Cardiac muscle cell (in vitro differentiated cells and primary cell): Measurements from ENCODE around the gene PIP5K1C. TPM values are rescaled to one million over a fixed set of nuclear protein-coding genes. Genes with fewer than 3 reads are reported as not detected.

Source experiments
- DNase-seq, 2 donors: peaks; one replicate each; pipeline versions ENCODE4 v3.0.0 to v3.0.0-alpha.2; 2010 to 2017; ENCODE audit warnings: low read depth in 1 of 2, low spot score in 1 of 2
- H3K27ac ChIP-seq: fragments of 200-600 bp; sonication (generic); 2 replicates; pipeline ENCODE4 v1.5.1; 2016
- H3K27me3 ChIP-seq: fragments of 200-600 bp; sonication (generic); 2 replicates; pipeline ENCODE4 v1.6.0; 2016; ENCODE audit warnings: control low read depth
- H3K36me3 ChIP-seq: fragments of 200-600 bp; sonication (generic); 2 replicates; pipeline ENCODE4 v1.5.1; 2016; ENCODE audit warnings: control low read depth
- H3K4me1 ChIP-seq: fragments of 200-600 bp; sonication (generic); 2 replicates; pipeline ENCODE4 v1.8.1; 2017; ENCODE audit warnings: low read depth, mild to moderate bottlenecking, mixed run types
- H3K4me3 ChIP-seq: fragments of 200-600 bp; sonication (generic); 2 replicates; pipeline ENCODE4 v1.5.1; 2016; ENCODE audit warnings: mild to moderate bottlenecking
- H3K9me3 ChIP-seq: fragments of 200-600 bp; sonication (generic); 2 replicates; pipeline ENCODE4 v1.5.1; 2017; ENCODE audit warnings: low read depth, mild to moderate bottlenecking, control low read depth
- polyA plus RNA-seq: library from polyadenylated mRNA; unstranded; fragments of >200 nt; fragmentation: Nextera tagmentation; extraction: Ambion mirVana; gene quantifications from 2 replicates; pipeline ENCODE4 v1.2.1, GENCODE V29; 2016
- total RNA-seq: library from RNA; depleted of rRNA; stranded (reverse); fragments of >200 nt; gene quantifications from 2 replicates; pipeline ENCODE4 v1.2.3, GENCODE V29; 2016
- TF ChIP-seq, protein P1 (sequence below): IDR thresholded peaks from 2 replicates; pipeline ENCODE4 v1.5.1; 2012; ENCODE audit warnings: low read depth, mild to moderate bottlenecking, low read length

Gene PIP5K1C
- total and polyA plus RNA-seq, 2 experiments from 2014 or later = 21.0 to 28.4 TPM

DNA sequence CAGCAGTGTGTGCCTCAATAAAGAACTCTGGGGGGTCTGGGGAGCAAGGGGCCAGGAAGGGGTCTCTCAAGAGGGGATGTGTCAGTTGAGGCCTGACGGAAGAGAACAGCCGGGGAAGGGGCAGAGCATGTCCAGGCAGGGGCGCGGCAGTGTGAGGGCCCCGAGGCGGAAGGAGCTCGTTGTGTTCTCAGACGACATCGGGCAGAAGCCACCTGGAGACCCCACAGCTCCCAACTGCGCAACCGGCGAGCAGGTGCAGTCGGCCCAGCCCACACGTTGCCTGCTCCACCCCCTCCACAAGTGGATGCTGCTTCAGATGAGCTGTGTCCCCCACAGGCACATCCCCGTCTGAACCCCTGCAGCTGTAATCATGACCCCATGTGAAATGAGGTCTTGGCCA lies 78.6 kb downstream of the PIP5K1C start:
- Histone ChIP-seq H3K4me1 (peaks cover 7% of the 10 kb centered on the region), H3K4me3 (no peak overlapping the region), H3K27me3 (no peaks in the 10 kb centered on the region), H3K36me3 (no peaks in the 10 kb centered on the region), H3K9me3 (no peaks in the 10 kb centered on the region), H3K27ac (no peak overlapping the region)
- DNase-seq = no peak
- TF ChIP-seq, protein P1, sequence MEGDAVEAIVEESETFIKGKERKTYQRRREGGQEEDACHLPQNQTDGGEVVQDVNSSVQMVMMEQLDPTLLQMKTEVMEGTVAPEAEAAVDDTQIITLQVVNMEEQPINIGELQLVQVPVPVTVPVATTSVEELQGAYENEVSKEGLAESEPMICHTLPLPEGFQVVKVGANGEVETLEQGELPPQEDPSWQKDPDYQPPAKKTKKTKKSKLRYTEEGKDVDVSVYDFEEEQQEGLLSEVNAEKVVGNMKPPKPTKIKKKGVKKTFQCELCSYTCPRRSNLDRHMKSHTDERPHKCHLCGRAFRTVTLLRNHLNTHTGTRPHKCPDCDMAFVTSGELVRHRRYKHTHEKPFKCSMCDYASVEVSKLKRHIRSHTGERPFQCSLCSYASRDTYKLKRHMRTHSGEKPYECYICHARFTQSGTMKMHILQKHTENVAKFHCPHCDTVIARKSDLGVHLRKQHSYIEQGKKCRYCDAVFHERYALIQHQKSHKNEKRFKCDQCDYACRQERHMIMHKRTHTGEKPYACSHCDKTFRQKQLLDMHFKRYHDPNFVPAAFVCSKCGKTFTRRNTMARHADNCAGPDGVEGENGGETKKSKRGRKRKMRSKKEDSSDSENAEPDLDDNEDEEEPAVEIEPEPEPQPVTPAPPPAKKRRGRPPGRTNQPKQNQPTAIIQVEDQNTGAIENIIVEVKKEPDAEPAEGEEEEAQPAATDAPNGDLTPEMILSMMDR = no peak

DNA sequence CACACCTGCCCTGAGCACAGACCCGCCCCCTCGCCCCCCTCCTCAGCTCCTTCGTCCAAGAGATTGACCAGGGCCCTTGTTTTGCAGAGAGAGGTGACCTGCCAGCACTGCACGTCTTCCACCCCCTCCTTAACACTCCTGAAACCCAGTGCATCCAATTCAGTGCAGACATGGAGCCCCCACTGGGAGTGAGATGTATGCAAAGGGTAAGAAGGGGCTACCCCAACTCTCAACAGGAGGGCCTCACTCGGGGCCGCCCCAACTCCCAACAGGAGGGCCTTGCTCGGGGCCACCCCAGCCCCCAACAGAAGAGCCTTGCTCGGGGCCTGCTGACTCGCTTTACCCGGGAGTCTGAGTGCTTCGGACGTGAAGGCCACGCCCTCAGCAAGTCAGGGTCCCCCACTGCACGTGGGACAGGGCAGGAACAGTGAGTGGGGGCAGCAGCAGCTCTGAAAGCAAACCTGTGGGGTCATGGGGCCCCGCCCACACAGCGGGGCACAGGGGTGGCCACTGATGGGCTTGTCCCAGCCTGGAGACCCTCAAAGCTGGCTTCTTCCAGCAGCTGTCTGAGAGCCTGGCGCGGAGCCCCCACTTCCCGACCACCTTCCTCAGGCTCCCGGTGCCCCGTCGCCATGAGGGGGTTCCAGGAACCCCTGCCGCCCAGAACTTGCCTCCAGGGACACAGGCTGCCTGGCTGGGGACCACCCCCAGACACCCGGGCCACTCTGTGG lies 79.3 kb downstream of the PIP5K1C start:
- H3K36me3 ChIP-seq = no peaks in the 10 kb centered on the region
- no peak overlapping the region for H3K4me3 ChIP-seq
- no peak overlapping the region for H3K27ac ChIP-seq
- DNase-seq = no peak
- TF ChIP-seq, protein P1 = no peak
- peaks cover 7% of the 10 kb centered on the region for H3K4me1 ChIP-seq
- no peaks in the 10 kb centered on the region for H3K9me3 ChIP-seq
- H3K27me3 ChIP-seq = no peaks in the 10 kb centered on the region

DNA sequence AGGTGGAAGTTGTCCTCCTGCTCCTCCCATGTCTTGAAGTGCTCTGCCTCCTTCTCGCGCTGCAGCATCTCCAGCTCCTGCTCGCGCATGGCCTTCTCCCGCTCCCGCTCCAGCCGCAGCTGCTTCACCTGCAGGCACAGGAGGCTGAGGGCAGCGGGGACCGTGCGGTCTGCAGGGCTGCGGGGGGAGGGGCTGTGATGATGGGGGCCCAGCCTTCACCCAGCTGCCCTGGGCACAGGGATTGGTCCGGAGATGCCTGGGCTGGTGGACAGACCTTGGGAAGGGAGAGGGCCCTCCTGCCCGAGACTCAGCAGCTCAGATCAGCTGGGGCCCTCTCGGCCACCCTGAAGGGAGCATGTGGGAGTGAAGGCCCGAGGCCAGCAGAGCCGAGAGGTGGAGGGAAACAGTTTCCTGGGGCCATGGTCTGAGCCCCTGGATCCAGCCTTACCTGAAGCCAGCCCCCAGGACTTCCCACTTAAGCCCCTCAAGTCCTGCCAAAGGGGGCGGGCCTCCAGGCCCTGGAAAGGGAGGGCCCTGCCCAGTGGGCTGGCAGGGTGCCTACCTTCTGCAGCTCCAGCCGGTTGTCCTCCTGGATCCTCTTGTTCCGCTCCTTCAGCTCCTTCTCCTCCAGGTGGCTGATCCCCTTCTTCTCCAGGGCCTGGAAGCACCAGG lies 80.0 kb downstream of the PIP5K1C start:
- no peak overlapping the region for H3K27ac ChIP-seq
- TF ChIP-seq, protein P1 = no peak
- H3K36me3 ChIP-seq = no peaks in the 10 kb centered on the region
- H3K4me1 ChIP-seq = peaks cover 2% of the 10 kb centered on the region
- H3K4me3 ChIP-seq = no peak overlapping the region
- no peaks in the 10 kb centered on the region for H3K9me3 ChIP-seq
- H3K27me3 ChIP-seq = no peaks in the 10 kb centered on the region
- no peak for DNase-seq

DNA sequence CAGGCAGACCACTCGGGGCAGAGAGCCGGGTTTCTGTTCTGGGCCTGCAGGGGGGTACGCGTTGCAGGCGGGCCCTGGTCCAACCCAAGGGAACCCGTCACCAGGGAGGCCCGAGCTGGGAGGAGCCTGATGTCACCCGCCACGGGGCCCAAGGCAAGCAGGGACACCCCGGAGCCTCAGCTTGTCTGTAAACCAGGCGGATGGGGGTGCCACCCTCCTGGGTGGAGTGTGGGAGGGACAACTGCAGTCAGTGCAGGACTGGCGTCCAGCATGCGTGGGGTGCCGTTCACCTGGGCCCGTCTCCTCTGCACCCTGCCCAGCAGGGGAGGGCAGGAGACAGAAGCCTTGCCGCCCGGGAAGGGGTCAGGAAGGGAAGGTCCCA lies 80.6 kb downstream of the PIP5K1C start:
- TF ChIP-seq, protein P1 = no peak
- H3K9me3 ChIP-seq = no peaks in the 10 kb centered on the region
- no peaks in the 10 kb centered on the region for H3K27me3 ChIP-seq
- H3K36me3 ChIP-seq = no peaks in the 10 kb centered on the region
- no peaks in the 10 kb centered on the region for H3K4me1 ChIP-seq
- DNase-seq = no peak
- H3K27ac ChIP-seq = no peak overlapping the region
- H3K4me3 ChIP-seq = no peak overlapping the region

DNA sequence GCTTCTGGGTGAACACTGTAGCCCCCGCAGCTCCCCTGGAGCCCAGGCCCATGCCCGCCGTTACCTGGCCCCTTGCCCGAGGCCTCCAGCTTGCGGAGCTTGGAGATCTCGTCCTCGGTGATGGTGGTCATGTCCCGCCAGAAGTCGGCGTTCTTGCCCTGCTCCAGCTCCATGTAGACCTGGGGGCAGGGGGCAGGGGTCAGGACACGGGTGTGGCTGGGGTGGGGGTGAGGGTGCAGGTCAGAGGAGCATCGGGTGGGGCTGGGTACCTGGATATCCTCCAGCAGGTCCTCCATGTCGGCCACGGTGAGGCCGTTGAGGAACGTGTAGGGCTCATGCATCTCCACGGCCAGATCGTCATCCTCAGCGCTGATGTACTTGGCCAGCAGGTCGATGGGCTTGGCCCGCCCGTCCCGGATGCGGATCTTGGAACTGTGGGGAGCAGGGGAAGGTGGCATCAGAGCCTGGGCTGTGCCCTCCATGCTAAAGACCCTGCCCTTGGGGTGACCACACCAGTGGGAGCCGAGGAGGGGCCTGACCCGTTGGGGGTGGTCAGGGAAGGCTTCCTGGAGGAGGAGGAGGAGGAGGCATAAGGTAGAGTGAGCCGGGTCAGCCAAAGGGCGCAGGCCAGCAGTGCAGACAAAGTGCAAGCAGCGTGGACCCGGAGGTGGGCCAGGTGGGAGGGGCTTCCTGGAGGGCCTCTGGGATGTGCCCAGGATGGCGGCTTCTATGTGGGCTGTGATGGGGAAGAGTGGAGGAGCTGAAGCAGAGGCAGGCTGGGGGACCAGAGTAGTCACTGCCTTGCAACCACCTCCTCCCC lies 81.2 kb downstream of the PIP5K1C start:
- TF ChIP-seq, protein P1 = no peak
- DNase-seq = no peak
- Histone ChIP-seq H3K27me3 (no peaks in the 10 kb centered on the region), H3K27ac (no peak overlapping the region), H3K36me3 (no peaks in the 10 kb centered on the region), H3K4me3 (no peak overlapping the region), H3K4me1 (no peaks in the 10 kb centered on the region), H3K9me3 (no peaks in the 10 kb centered on the region)
